Ovary (tissue), 9 donors: Measurements from ENCODE around the gene CHP1. TPM values are rescaled to one million over a fixed set of nuclear protein-coding genes. Genes with fewer than 3 reads are reported as not detected.
"Not testable (repeated sequence)": the region's sequence is repeated elsewhere in the genome, so short reads cannot be mapped to it uniquely, and the experiment has no call there.

Experiments
- DNase-seq, 5 donors: peaks; one replicate each; pipeline ENCODE4 v3.0.0-alpha.2; 2019 to 2020
- H3K27ac ChIP-seq, 2 donors: fragments of 200-600 bp; one replicate each; pipeline versions ENCODE4 v1.5.1 to v1.8.0; 2019 to 2022
- H3K27me3 ChIP-seq: fragments of 200-600 bp; one replicate; pipeline ENCODE4 v1.8.0; 2022
- H3K36me3 ChIP-seq: fragments of 200-600 bp; sonication (generic); one replicate; pipeline ENCODE4 v1.5.1; 2019
- H3K4me1 ChIP-seq: one replicate; pipeline ENCODE4 v1.8.1; 2013; ENCODE audit warnings: mild to moderate bottlenecking, moderate library complexity; ENCODE audit not compliant: insufficient read depth
- H3K4me3 ChIP-seq: fragments of 200-600 bp; sonication (generic); one replicate; pipeline ENCODE4 v1.5.1; 2017
- H3K9me3 ChIP-seq, 2 donors: fragments of 200-600 bp in 1 of 2; sonication (generic) in 1 of 2; one replicate each; pipeline versions ENCODE4 v1.5.1 to v1.8.1; 2013 to 2019; ENCODE audit warnings: mild to moderate bottlenecking in 1 of 2, moderate library complexity in 1 of 2
- EP300 ChIP-seq: sonication (generic); formaldehyde crosslinking; IDR thresholded peaks from one replicate; pipeline ENCODE4 v1.6.1; 2017; ENCODE audit warnings: antibody characterized with exemption
- POLR2A ChIP-seq: fragments of 450-650 bp; IDR thresholded peaks from one replicate; pipeline ENCODE4 v1.6.1; 2017; ENCODE audit warnings: antibody characterized with exemption, mild to moderate bottlenecking, moderate library complexity
- WGBS, 3 donors: extraction: QIAGEN DNeasy Blood & Tissue Kit in 1 of 3; methylation state at CpG; one replicate each; pipeline versions ENCODE4 v1.1.5 to v1.1.7; 2013 to 2017; 5-methylcytosine and 5-hydroxymethylcytosine counted together
- intact Hi-C, 4 donors: fragments of 100-400 bp; cut with DNase I; formaldehyde crosslinking; loops; one replicate each; pipeline versions ENCODE4 v1.11.0 to v1.15.1; 2022 to 2023
- polyA plus RNA-seq, 2 donors: library from polyadenylated mRNA; stranded (reverse); fragments of 200-250 nt in 1 of 2; fragments of 350-450 nt in 1 of 2; fragmentation: Illumina TruSeq in 1 of 2; extraction: RNeasy Lipid Tissue Mini Kit (QIAGEN cat#74804) in 1 of 2; gene quantifications; one replicate each; pipeline ENCODE4 v1.2.3, GENCODE V29; 2013 to 2014
- total RNA-seq, 7 donors: library from RNA; depleted of rRNA in 2 of 7; stranded (reverse); fragments of >200 nt in 2 of 7; fragmentation: NEBNext Ultra II Directional in 3 of 7; extraction: Animal tissue kit (Norgen Biotek cat#: 25700) in 3 of 7; gene quantifications; one replicate each; pipeline versions ENCODE4 v1.1.0 to v1.2.4, GENCODE V29; 2016 to 2023
- TF ChIP-seq, protein P1 (sequence below), 3 donors: fragments of 450-650 bp in 2 of 3; fragments of 200-600 bp in 1 of 3; IDR thresholded peaks; one replicate each; pipeline versions ENCODE4 v1.5.1 to v1.8.0; 2016 to 2022; ENCODE audit warnings: antibody characterized with exemption in 3 of 3, mild to moderate bottlenecking in 1 of 3
- donor health status: DM: no; HTN: no; CAD: no; lungs with moderate emphysema.
- donor health status: DM: no; HTN: no; CAD: no.
- donor health status: Bipolar disorder and iron deficiency.
- donor health status: DM: yes; HTN: yes; CAD: no.
- donor health status: DM: no; HTN: no; CAD: no.
- donor health status: DM: yes; HTN: yes; CAD: no.

CHP1 gene
- total and polyA plus RNA-seq, 9 donors: 24.8 to 84.6 (median 59.5) TPM

DNA sequence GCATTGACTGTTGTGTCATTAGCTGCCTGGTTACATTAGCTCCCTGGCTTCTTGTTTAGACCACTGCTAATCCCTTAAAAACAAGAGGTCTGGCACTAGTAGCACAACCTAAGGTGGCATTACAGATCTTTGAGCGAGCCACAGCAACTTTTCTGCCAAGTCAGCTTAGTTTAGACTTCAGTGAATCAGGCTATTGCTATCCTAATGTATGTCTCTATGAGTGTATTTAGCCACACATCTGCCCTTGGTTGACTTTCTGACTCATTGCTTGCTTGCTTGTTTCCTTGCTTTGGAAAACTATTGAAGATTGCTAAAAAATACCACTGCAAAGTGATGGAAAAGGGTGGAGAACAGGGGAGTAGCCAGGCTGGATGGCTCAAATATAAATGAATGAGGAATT lies 50.2 kb downstream of the CHP1 start:
- peaks cover 7% of the 10 kb centered on the region for H3K4me1 ChIP-seq
- H3K36me3 ChIP-seq: no peaks in the 10 kb centered on the region
- no peak for TF ChIP-seq POLR2A
- TF ChIP-seq, protein P1, sequence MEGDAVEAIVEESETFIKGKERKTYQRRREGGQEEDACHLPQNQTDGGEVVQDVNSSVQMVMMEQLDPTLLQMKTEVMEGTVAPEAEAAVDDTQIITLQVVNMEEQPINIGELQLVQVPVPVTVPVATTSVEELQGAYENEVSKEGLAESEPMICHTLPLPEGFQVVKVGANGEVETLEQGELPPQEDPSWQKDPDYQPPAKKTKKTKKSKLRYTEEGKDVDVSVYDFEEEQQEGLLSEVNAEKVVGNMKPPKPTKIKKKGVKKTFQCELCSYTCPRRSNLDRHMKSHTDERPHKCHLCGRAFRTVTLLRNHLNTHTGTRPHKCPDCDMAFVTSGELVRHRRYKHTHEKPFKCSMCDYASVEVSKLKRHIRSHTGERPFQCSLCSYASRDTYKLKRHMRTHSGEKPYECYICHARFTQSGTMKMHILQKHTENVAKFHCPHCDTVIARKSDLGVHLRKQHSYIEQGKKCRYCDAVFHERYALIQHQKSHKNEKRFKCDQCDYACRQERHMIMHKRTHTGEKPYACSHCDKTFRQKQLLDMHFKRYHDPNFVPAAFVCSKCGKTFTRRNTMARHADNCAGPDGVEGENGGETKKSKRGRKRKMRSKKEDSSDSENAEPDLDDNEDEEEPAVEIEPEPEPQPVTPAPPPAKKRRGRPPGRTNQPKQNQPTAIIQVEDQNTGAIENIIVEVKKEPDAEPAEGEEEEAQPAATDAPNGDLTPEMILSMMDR (IDR thresholded peaks at IDR 0.05): no peak
- TF ChIP-seq EP300: no peak
- no peaks in the 10 kb centered on the region for H3K9me3 ChIP-seq
- WGBS, 3 donors: 69 to 83% (median 81%) methylated on average over 1 of the region's 1 CpG
- H3K27ac ChIP-seq: no peak overlapping the region
- H3K27me3 ChIP-seq: no peaks in the 10 kb centered on the region
- H3K4me3 ChIP-seq: no peak overlapping the region
- no peak for DNase-seq
- intact Hi-C loops: no loop called here

DNA sequence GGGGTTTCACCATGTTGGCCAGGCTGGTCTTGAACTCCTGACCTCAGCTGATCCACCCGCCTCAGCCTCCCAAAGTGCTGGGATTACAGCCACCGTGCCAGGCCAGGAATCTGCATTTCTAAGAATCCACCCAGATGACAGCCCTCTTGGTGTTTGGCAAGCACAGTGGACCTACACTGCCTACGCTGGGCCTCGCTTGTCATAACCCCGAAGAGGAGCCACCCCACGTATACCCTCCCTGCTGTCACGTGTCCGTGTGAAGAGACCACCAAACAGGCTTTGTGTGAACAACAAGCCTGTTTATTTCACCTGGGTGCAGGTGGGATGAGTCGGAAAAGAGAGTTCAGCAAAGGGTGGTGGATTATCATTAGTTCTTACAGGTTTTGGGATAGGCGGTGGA lies 51.4 kb downstream of the CHP1 start:
- H3K27ac ChIP-seq, H3K9me3 ChIP-seq, H3K4me1 ChIP-seq, H3K4me3 ChIP-seq, H3K27me3 ChIP-seq, H3K36me3 ChIP-seq, intact Hi-C loops: not testable (repeated sequence)
- 94 to 95% (median 94%) methylated on average over 10 of the region's 10 CpGs for WGBS, 3 donors
- DNase-seq: peak in 2 of 5 donors; percentile 10 to 26

DNA sequence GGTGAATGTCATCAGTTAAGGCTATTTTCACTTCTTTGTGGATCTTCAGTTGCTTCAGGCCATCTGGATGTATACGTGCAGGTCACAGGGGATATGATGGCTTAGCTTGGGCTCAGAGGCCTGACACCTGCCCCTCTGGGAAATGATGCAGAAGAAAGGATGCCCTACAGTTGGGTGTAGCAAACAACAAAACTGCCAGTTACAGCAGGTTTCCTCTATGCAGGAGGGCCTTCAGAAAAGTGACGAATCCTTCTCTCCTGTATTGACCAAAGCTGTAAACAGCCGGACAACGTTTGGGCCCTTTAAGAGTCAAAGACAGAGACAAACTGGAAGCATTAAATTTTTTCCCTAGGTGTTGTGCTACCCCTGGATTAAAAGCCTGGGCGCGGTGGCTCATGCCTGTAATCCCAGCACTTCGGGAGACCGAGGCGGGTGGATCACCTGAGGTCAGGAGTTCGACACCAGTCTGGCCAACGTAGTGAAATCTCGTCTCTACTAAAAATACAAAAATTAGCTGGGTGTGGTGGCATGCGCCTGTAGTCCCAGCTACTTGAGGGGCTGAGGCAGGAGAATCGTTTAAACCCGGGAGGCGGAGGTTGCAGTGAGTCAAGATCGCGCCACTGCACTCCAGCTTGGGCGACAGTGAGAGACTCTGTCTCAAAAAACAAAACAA lies 52.0 kb downstream of the CHP1 start:
- H3K36me3 ChIP-seq, DNase-seq, H3K4me1 ChIP-seq, H3K9me3 ChIP-seq, H3K27me3 ChIP-seq, intact Hi-C loops: not testable (repeated sequence)
- Histone ChIP-seq H3K27ac (peak overlapping the region; percentile 51 to 89), H3K4me3 (peak overlapping the region; percentile 100)
- 34 to 44% (median 43%) methylated on average over 19 of the region's 19 CpGs for WGBS, 3 donors
- peak; percentile 7 for TF ChIP-seq POLR2A

DNA sequence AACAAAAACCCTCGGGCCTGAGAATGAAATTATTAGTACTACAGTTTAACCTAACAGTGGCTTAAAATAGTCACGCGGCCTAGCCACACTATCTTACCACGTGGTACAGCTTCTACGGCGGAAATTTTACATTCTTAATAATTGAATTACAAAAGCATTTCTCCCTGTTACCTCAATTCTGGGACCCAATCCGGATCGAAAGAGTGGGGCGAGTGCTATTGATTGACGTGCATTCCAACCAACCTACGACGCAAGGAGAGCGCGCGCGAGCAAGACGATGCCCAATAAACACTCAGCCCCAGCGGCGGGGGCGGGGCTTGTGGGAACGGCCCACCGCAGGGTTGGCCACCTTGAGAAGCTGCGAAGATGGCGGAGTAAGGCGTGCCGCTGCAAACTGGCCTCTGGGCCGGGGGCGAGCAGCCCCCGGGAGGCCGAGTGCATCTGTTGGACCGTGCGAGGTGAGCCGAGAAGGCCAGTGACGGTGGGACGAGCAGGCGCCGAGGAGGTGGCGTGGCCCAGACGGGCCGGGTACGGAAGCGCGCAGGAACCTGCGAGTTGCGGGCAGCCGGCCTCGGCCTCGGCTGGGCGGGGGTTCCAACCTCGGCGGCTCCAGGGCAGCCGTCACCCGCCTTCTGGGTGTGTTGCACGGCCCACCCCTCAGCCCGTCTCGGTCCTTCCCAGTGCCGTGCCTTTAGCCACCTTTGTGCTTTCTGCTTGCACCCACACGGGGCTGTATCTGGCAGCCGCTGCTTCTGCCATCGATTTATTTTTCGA lies 52.8 kb downstream of the CHP1 start:
- no peaks in the 10 kb centered on the region for H3K36me3 ChIP-seq
- intact Hi-C loops: no loop called here
- no peaks in the 10 kb centered on the region for H3K9me3 ChIP-seq
- peak overlapping the region; percentile 51 to 89 for H3K27ac ChIP-seq
- TF ChIP-seq EP300 (no peak), POLR2A (peak; percentile 81)
- 0% methylated on average over 61 of the region's 61 CpGs for WGBS, 3 donors
- no peaks in the 10 kb centered on the region for H3K27me3 ChIP-seq
- H3K4me3 ChIP-seq: peak overlapping the region; percentile 100
- peak; percentile 96 to 98 (median 98) for DNase-seq
- H3K4me1 ChIP-seq: peaks cover 7% of the 10 kb centered on the region

DNA sequence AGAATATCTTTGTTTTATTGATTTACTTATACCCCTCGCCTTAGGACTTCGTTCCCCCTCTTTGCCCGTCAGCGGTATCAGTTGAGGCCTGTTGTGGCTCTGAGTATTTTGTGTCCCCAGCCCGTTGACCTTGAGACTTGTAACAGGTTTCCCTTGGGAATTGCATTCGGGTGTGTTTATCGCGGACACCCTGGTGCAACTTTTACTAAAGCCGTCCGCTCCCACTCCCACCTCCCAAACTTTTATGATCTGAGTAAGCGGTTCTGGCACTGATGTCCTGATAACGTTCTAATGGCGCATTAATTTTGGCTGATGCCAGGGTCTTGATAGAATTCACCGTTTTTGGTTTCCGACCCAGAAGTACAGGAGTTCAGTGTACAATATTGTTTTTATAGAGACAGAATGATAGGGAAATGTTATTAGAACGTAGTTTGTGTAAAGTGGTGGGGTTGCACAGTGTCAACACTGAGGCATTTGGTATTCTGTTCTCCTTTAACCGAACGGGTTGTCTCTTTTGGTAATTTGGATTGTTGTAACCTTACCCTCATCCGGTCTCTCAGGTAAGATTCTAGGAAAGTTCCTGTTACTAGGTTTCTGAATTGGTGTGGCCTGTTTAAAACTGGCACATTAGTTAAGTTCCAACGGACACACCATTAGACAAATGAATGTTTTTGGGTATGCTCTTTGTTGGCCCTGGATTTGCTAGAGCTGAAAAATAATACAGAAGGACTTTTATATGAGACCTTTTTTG lies 53.5 kb downstream of the CHP1 start:
- H3K4me3 ChIP-seq: peak overlapping the region; percentile 100
- H3K27ac ChIP-seq: peak overlapping the region in 1 of 2 donors; percentile 89
- 0 to 1% (median 1%) methylated on average over 20 of the region's 20 CpGs for WGBS, 3 donors
- intact Hi-C loops: no loop called here
- DNase-seq: peak in 3 of 5 donors; percentile 15 to 27 (median 26)
- no peaks in the 10 kb centered on the region for H3K36me3 ChIP-seq
- no peaks in the 10 kb centered on the region for H3K9me3 ChIP-seq
- H3K27me3 ChIP-seq: no peaks in the 10 kb centered on the region
- TF ChIP-seq POLR2A (no peak), EP300 (no peak)
- TF ChIP-seq, protein P1 (IDR thresholded peaks at IDR 0.05): no peak
- peaks cover 7% of the 10 kb centered on the region for H3K4me1 ChIP-seq
